GM12878 (cell line): Measurements from ENCODE around the gene IFIT1. TPM values are rescaled to one million over a fixed set of nuclear protein-coding genes. Genes with fewer than 3 reads are reported as not detected.

Experiments used
- CBFB ChIP-seq: IDR thresholded peaks from 2 replicates; pipeline ENCODE4 v1.6.1; 2016; ENCODE audit warnings: antibody characterized with exemption, low read depth
- CBX3 ChIP-seq: fragments of 200-600 bp; sonication (generic); IDR thresholded peaks from 2 replicates; pipeline ENCODE4 v1.6.1; 2016; ENCODE audit warnings: low read depth, borderline replicate concordance
- GABPA ChIP-seq: IDR thresholded peaks from 2 replicates; pipeline ENCODE4 v1.6.1; 2014; ENCODE audit warnings: antibody characterized with exemption, low read depth, mild to moderate bottlenecking, inconsistent platforms
- HDGF ChIP-seq: fragments of 450-650 bp; IDR thresholded peaks from 2 replicates; pipeline ENCODE4 v1.6.1; 2016; ENCODE audit warnings: antibody characterized with exemption
- JUND ChIP-seq: IDR thresholded peaks from 2 replicates; pipeline ENCODE4 v1.6.1; 2012; ENCODE audit warnings: low read depth, mild to moderate bottlenecking, low read length, improper control_type of control experiment, moderate library complexity
- NFYA ChIP-seq: IDR thresholded peaks from 2 replicates; pipeline ENCODE4 v1.6.1; 2011; ENCODE audit warnings: low read depth, mild to moderate bottlenecking, low read length, improper control_type of control experiment, borderline replicate concordance
- NFYB ChIP-seq: IDR thresholded peaks from 2 replicates; pipeline ENCODE4 v1.6.1; 2011; ENCODE audit warnings: low read depth, mild to moderate bottlenecking, low read length, improper control_type of control experiment, moderate library complexity; ENCODE audit not compliant: insufficient read depth
- POLR2A ChIP-seq: IDR thresholded peaks from 2 replicates; pipeline ENCODE4 v1.6.1; 2011; ENCODE audit warnings: low read depth, mild to moderate bottlenecking, low read length
- POU2F2 ChIP-seq: IDR thresholded peaks from 3 replicates; pipeline ENCODE4 v1.6.1; 2011; ENCODE audit warnings: low read depth, mild to moderate bottlenecking, low read length, borderline replicate concordance
- RB1 ChIP-seq: fragments of 450-650 bp; formaldehyde crosslinking; IDR thresholded peaks from 2 replicates; pipeline ENCODE4 v1.6.1; 2017; ENCODE audit warnings: mild to moderate bottlenecking, borderline replicate concordance
- YY1 ChIP-seq: IDR thresholded peaks from 2 replicates; pipeline ENCODE4 v1.6.1; 2011; ENCODE audit warnings: low read depth, mild to moderate bottlenecking, low read length
- polyA plus RNA-seq, 11 experiments: library from polyadenylated mRNA; depleted of rRNA in 4 of 11; unstranded in 6 of 11; stranded (reverse) in 5 of 11; fragments of >200 nt; fragmentation: Nextera tagmentation in 4 of 11; fragmentation: Illumina TruSeq in 1 of 11; extraction: Ambion mirVana in 4 of 11; extraction: Trizol in 1 of 11; gene quantifications; 1 replicate in 1 of 11; 2 replicates in 10 of 11; pipeline versions ENCODE4 v1.2.1 to v1.2.3, GENCODE V29; 2011 to 2016; ENCODE audit warnings: inconsistent platforms in 2 of 11, missing spikeins in 2 of 11, low read depth in 1 of 11
- total RNA-seq, 4 experiments: library from RNA; depleted of rRNA in 3 of 4; stranded (reverse); fragments of >200 nt in 3 of 4; fragmentation: Illumina TruSeq in 1 of 4; extraction: Trizol in 1 of 4; gene quantifications; 2 replicates each; pipeline versions ENCODE4 v1.2.1 to v1.2.3, GENCODE V29; 2013 to 2021
- TF ChIP-seq, protein P1 (sequence below): IDR thresholded peaks from 2 replicates; pipeline ENCODE4 v1.6.1; 2012; ENCODE audit warnings: low read depth, low read length, improper control_type of control experiment
- TF ChIP-seq, protein P2 (sequence below): fragments of 450-650 bp; IDR thresholded peaks from 2 replicates; pipeline ENCODE4 v1.6.1; 2016; ENCODE audit warnings: mild to moderate bottlenecking
- TF ChIP-seq, protein P3 (sequence below): IDR thresholded peaks from 2 replicates; pipeline ENCODE4 v1.6.1; 2011; ENCODE audit warnings: borderline replicate concordance, low read depth, mild to moderate bottlenecking, moderate library complexity, mixed read lengths, low read length; ENCODE audit not compliant: insufficient read depth; ENCODE audit errors: extremely low read length
- TF ChIP-seq, protein P4 (sequence below), 3 experiments: IDR thresholded peaks in 2 of 3; conservative IDR thresholded peaks in 1 of 3; 2 replicates each; pipeline ENCODE4 v1.5.1; 2011; ENCODE audit warnings: low read depth in 3 of 3, low read length in 3 of 3, mild to moderate bottlenecking in 3 of 3, control low read depth in 2 of 3, moderate library complexity in 2 of 3, inconsistent platforms in 1 of 3, mixed read lengths in 1 of 3; ENCODE audit not compliant: control insufficient read depth in 2 of 3, insufficient read depth in 1 of 3; ENCODE audit errors: extremely low read depth in 1 of 3
- TF ChIP-seq, protein P5 (sequence below): IDR thresholded peaks from 2 replicates; pipeline ENCODE4 v1.6.1; 2012; ENCODE audit warnings: mild to moderate bottlenecking, low read depth, low read length

Gene IFIT1
- total and polyA plus RNA-seq, 10 of the 15 experiments (the other 5 are each of a cell fraction or from before 2014, with no cell fraction given), result 13.9 to 37.2 (median 22.3) TPM

DNA sequence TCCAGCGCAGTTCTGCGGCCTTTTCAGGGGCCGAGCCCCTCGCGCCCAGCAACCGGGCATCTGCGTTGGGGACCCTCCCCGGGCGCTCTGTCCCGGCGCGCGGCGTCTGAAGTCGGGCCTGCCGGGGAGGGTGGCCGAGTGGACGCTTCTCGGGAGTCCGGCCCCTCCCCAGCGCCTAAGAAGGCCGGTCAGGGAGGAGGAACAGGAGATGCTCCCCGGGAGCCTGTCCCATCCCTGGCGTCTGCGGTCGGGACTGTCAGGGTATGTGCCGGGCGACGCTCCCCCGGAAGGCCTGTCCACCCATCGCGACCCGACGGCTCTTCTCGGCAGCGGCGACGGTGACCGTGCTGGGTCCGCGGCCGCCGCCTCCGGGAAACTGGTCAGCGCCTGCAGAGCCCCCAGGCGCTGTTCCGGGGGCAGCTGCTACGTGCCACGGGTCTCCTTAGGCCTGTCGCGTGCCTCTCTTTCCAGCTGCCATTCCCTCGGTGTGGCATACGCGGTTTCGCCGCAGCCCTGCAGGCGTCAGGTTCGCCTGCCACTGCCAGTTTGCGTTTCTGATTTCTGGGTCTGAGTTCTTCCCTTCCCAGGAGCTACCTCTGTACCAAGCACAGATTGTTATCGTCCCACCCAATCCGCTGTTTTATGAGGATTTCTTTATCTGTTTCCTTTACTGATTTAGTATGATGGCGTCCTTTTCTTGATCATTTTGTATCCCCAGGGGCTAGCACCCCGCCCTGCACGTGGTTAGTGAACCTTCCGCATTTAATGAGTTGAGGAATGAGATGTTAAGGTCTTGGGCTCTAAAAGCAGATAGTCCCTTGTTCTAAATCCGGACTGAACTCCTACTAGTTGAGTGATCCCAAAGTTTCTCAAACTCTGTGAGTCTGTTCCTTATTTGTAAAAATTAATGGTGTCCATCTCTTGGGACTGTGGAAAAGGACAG lies 22.7 kb downstream of the IFIT1 start (continued):
- 0 out of 2 replicates have a peak, but pooled peaks have one; percentile 32 for TF ChIP-seq HDGF
- TF ChIP-seq JUND, result no peak
- TF ChIP-seq, protein P1, sequence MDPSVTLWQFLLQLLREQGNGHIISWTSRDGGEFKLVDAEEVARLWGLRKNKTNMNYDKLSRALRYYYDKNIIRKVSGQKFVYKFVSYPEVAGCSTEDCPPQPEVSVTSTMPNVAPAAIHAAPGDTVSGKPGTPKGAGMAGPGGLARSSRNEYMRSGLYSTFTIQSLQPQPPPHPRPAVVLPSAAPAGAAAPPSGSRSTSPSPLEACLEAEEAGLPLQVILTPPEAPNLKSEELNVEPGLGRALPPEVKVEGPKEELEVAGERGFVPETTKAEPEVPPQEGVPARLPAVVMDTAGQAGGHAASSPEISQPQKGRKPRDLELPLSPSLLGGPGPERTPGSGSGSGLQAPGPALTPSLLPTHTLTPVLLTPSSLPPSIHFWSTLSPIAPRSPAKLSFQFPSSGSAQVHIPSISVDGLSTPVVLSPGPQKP, result no peak
- TF ChIP-seq GABPA, result no peak
- no peak for TF ChIP-seq RB1
- no peak for TF ChIP-seq NFYA
- TF ChIP-seq, protein P2, sequence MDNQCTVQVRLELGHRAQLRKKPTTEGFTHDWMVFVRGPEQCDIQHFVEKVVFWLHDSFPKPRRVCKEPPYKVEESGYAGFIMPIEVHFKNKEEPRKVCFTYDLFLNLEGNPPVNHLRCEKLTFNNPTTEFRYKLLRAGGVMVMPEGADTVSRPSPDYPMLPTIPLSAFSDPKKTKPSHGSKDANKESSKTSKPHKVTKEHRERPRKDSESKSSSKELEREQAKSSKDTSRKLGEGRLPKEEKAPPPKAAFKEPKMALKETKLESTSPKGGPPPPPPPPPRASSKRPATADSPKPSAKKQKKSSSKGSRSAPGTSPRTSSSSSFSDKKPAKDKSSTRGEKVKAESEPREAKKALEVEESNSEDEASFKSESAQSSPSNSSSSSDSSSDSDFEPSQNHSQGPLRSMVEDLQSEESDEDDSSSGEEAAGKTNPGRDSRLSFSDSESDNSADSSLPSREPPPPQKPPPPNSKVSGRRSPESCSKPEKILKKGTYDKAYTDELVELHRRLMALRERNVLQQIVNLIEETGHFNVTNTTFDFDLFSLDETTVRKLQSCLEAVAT, result 0 out of 2 replicates have a peak, but pooled peaks have one; percentile 11
- TF ChIP-seq, protein P3, sequence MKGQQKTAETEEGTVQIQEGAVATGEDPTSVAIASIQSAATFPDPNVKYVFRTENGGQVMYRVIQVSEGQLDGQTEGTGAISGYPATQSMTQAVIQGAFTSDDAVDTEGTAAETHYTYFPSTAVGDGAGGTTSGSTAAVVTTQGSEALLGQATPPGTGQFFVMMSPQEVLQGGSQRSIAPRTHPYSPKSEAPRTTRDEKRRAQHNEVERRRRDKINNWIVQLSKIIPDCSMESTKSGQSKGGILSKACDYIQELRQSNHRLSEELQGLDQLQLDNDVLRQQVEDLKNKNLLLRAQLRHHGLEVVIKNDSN, result no peak
- TF ChIP-seq YY1, result peak; percentile 35; the same call in 1 of the 2 replicates
- no peak for TF ChIP-seq CBX3
- TF ChIP-seq CBFB, result no peak
- peak; percentile 63 for TF ChIP-seq POLR2A
- no peak for TF ChIP-seq POU2F2
- TF ChIP-seq, protein P4, sequence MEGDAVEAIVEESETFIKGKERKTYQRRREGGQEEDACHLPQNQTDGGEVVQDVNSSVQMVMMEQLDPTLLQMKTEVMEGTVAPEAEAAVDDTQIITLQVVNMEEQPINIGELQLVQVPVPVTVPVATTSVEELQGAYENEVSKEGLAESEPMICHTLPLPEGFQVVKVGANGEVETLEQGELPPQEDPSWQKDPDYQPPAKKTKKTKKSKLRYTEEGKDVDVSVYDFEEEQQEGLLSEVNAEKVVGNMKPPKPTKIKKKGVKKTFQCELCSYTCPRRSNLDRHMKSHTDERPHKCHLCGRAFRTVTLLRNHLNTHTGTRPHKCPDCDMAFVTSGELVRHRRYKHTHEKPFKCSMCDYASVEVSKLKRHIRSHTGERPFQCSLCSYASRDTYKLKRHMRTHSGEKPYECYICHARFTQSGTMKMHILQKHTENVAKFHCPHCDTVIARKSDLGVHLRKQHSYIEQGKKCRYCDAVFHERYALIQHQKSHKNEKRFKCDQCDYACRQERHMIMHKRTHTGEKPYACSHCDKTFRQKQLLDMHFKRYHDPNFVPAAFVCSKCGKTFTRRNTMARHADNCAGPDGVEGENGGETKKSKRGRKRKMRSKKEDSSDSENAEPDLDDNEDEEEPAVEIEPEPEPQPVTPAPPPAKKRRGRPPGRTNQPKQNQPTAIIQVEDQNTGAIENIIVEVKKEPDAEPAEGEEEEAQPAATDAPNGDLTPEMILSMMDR (IDR thresholded peaks at IDR 0.05 in 2 of 3, conservative IDR thresholded peaks at IDR 0.05 in 1 of 3; ENCODE audit: control insufficient read depth in 2 of 3, extremely low read depth in 1 of 3, insufficient read depth in 1 of 3, low read depth in 3 of 3, low read length in 3 of 3), result no peak
- TF ChIP-seq NFYB, result no peak
- TF ChIP-seq, protein P5, sequence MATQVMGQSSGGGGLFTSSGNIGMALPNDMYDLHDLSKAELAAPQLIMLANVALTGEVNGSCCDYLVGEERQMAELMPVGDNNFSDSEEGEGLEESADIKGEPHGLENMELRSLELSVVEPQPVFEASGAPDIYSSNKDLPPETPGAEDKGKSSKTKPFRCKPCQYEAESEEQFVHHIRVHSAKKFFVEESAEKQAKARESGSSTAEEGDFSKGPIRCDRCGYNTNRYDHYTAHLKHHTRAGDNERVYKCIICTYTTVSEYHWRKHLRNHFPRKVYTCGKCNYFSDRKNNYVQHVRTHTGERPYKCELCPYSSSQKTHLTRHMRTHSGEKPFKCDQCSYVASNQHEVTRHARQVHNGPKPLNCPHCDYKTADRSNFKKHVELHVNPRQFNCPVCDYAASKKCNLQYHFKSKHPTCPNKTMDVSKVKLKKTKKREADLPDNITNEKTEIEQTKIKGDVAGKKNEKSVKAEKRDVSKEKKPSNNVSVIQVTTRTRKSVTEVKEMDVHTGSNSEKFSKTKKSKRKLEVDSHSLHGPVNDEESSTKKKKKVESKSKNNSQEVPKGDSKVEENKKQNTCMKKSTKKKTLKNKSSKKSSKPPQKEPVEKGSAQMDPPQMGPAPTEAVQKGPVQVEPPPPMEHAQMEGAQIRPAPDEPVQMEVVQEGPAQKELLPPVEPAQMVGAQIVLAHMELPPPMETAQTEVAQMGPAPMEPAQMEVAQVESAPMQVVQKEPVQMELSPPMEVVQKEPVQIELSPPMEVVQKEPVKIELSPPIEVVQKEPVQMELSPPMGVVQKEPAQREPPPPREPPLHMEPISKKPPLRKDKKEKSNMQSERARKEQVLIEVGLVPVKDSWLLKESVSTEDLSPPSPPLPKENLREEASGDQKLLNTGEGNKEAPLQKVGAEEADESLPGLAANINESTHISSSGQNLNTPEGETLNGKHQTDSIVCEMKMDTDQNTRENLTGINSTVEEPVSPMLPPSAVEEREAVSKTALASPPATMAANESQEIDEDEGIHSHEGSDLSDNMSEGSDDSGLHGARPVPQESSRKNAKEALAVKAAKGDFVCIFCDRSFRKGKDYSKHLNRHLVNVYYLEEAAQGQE, result no peak
